HL-60 (cell line): ENCODE results near the gene SPATA6.

Experiments used
- DNase-seq, 2 experiments: peaks; one replicate each; pipeline ENCODE4 v3.0.0-alpha.2; 2010 to 2020; ENCODE audit warnings: low read depth in 1 of 2, low spot score in 1 of 2
- H3K27ac ChIP-seq: fragments of 250-450 bp; sonication (Bioruptor Pico); replicated peaks from 2 replicates; pipeline ENCODE4 v1.5.1; 2020; ENCODE audit warnings: mild to moderate bottlenecking, moderate library complexity
- H3K27me3 ChIP-seq: fragments of 250-450 bp; sonication (Bioruptor Pico); 2 replicates; pipeline ENCODE4 v1.5.1; 2021; ENCODE audit warnings: mild to moderate bottlenecking, moderate library complexity; ENCODE audit not compliant: insufficient read depth, poor library complexity, severe bottlenecking
- H3K4me3 ChIP-seq: replicated peaks from 2 replicates; pipeline ENCODE4 v1.5.1; 2011; ENCODE audit warnings: mild to moderate bottlenecking, control low read depth, low read length; ENCODE audit not compliant: insufficient read depth
- CTCF ChIP-seq: IDR thresholded peaks from one replicate; pipeline ENCODE4 v1.5.1; 2011; ENCODE audit warnings: low read length, control low read depth, inconsistent platforms; ENCODE audit not compliant: insufficient read depth
- GABPA ChIP-seq: IDR thresholded peaks from 2 replicates; pipeline ENCODE4 v1.6.1; 2012; ENCODE audit warnings: low read depth
- POLR2AphosphoS5 ChIP-seq: IDR thresholded peaks from 2 replicates; pipeline ENCODE4 v1.6.1; 2012; ENCODE audit warnings: low read depth
- REST ChIP-seq: IDR thresholded peaks from 2 replicates; pipeline ENCODE4 v1.6.1; 2012; ENCODE audit warnings: low read depth; ENCODE audit not compliant: insufficient replicate concordance
- SPI1 ChIP-seq: IDR thresholded peaks from 2 replicates; pipeline ENCODE4 v1.6.1; 2012; ENCODE audit warnings: low read depth, mild to moderate bottlenecking, borderline replicate concordance

The SPATA6 gene

GRCh38 chr1:48391926-48392325, 80.1 kb downstream of the SPATA6 start:
- no peak for DNase-seq
- H3K27ac ChIP-seq = no peak overlapping the region
- H3K4me3 ChIP-seq = no peak overlapping the region
- H3K27me3 ChIP-seq = no peaks in the 10 kb centered on the region
- TF ChIP-seq CTCF = no peak
- TF ChIP-seq SPI1 = no peak
- no peak for TF ChIP-seq GABPA
- no peak for TF ChIP-seq REST

- TF ChIP-seq REST (no peak), POLR2AphosphoS5 (no peak), SPI1 (no peak), CTCF (no peak), GABPA (no peak)
- no peak for DNase-seq
- Histone ChIP-seq H3K27me3 (no peaks in the 10 kb centered on the region), H3K27ac (no peak overlapping the region), H3K4me3 (no peak overlapping the region)
Observed at GRCh38 chr1:48387409-48387808, 84.6 kb downstream of the SPATA6 start.

- Histone ChIP-seq H3K4me3 (no peak overlapping the region), H3K27ac (no peak overlapping the region), H3K27me3 (no peaks in the 10 kb centered on the region)
- no peak for TF ChIP-seq GABPA
- no peak for TF ChIP-seq SPI1
- no peak for TF ChIP-seq CTCF
- TF ChIP-seq POLR2AphosphoS5 = no peak
- TF ChIP-seq REST = no peak
- DNase-seq = no peak
Observed at GRCh38 chr1:48374785-48375184, 97.2 kb downstream of the SPATA6 start.
